HepG2 (cell line): Measurements from ENCODE around the gene HADH. TPM values are rescaled to one million over a fixed set of nuclear protein-coding genes. Genes with fewer than 3 reads are reported as not detected.

Source experiments
- ATAC-seq: fragments of 200-7000 bp; cut with Tn5 transposase; 3 replicates; pipeline ENCODE4 v1.9.1; 2020; ENCODE audit warnings: mild to moderate bottlenecking, moderate library complexity
- BruUV-seq: library from RNA; stranded (reverse); fragments of 400-500 nt; replicated peaks from 2 replicates; lab custom pipeline; 2021; lab: Mats Ljungman, UMichigan
- CTCF ChIA-PET: fragments of 300-600 bp; formaldehyde crosslinking; extraction: SDS; loops from one replicate; lab custom pipeline; 2021; ENCODE audit warnings: low total read pairs, inconsistent platforms, low intra/inter-chr PET ratio; lab: Yijun Ruan, JAX
- POLR2A ChIA-PET: fragments of 350-600 bp; sonication (Branson Sonifier 250); formaldehyde crosslinking; loops from one replicate; lab custom pipeline; 2020; ENCODE audit warnings: antibody characterized with exemption, inconsistent platforms; lab: Yijun Ruan, JAX
- DNase-seq: peaks from one replicate; pipeline ENCODE4 v3.0.0-alpha.2; 2015; ENCODE audit warnings: low spot score
- FAIRE-seq: peaks from 3 replicates; lab custom pipeline; 2011; peaks lifted over from hg19 to GRCh38; lab: Jason Lieb, UNC
- H2AFZ ChIP-seq: one replicate; pipeline ENCODE4 v1.6.1; 2011; ENCODE audit warnings: low read length, inconsistent platforms
- H3K27ac ChIP-seq: fragments of 300-600 bp; 3 replicates; pipeline ENCODE4 v1.8.0; 2011; ENCODE audit warnings: mixed run types, mild to moderate bottlenecking, mixed read lengths, low read length, inconsistent platforms; ENCODE audit not compliant: insufficient read depth; ENCODE audit errors: extremely low read length
- H3K27me3 ChIP-seq, 2 experiments: fragments of 200-600 bp in 1 of 2; 2 replicates in 1 of 2; 3 replicates in 1 of 2; pipeline versions ENCODE4 v1.6.0 to v1.8.0; 2011; ENCODE audit warnings: low read length in 2 of 2, mild to moderate bottlenecking in 2 of 2, moderate library complexity in 2 of 2, inconsistent platforms in 1 of 2; ENCODE audit not compliant: insufficient read depth in 2 of 2, control insufficient read depth in 1 of 2
- H3K36me3 ChIP-seq, 2 experiments: fragments of 200-600 bp in 1 of 2; replicated peaks in 1 of 2; 2 replicates in 1 of 2; 3 replicates in 1 of 2; pipeline versions ENCODE4 v1.5.1 to v1.8.0; 2011; ENCODE audit warnings: low read length in 2 of 2, inconsistent platforms in 1 of 2; ENCODE audit not compliant: insufficient read depth in 2 of 2, control insufficient read depth in 1 of 2
- H3K4me1 ChIP-seq: 2 replicates; pipeline ENCODE4 v1.5.1; 2012; ENCODE audit warnings: low read length, inconsistent platforms; ENCODE audit not compliant: insufficient read depth
- H3K4me2 ChIP-seq: 2 replicates; pipeline ENCODE4 v1.6.0; 2011; ENCODE audit warnings: low read depth, low read length, inconsistent platforms
- H3K4me3 ChIP-seq, 3 experiments: fragments of 200-600 bp in 1 of 3; sonication (generic), shearing (Covaris generic) in 1 of 3; replicated peaks in 1 of 3; 2 replicates each; pipeline ENCODE4 v1.5.1; 2011 to 2016; ENCODE audit warnings: low read length in 3 of 3, inconsistent platforms in 2 of 3, low read depth in 2 of 3, mild to moderate bottlenecking in 2 of 3, control low read depth in 1 of 3, mixed read lengths in 1 of 3; ENCODE audit not compliant: insufficient read depth in 1 of 3
- H3K79me2 ChIP-seq: one replicate; pipeline ENCODE4 v1.6.1; 2011; ENCODE audit warnings: low read length, inconsistent platforms; ENCODE audit not compliant: insufficient read depth
- H3K9ac ChIP-seq: 2 replicates; pipeline ENCODE4 v1.6.0; 2011; ENCODE audit warnings: mild to moderate bottlenecking, low read depth, low read length, inconsistent platforms; ENCODE audit not compliant: insufficient read depth
- H3K9me3 ChIP-seq: 2 replicates; pipeline ENCODE4 v1.5.1; 2012; ENCODE audit warnings: mild to moderate bottlenecking, low read length
- H4K20me1 ChIP-seq: 2 replicates; pipeline ENCODE4 v1.6.0; 2011; ENCODE audit warnings: inconsistent platforms, mild to moderate bottlenecking, low read length, moderate library complexity; ENCODE audit not compliant: insufficient read depth
- CEBPG ChIP-seq: IDR thresholded peaks from 2 replicates; pipeline ENCODE4 v1.6.1; 2016
- DNMT3B ChIP-seq: conservative IDR thresholded peaks from 2 replicates; pipeline ENCODE4 v1.6.1; 2016; ENCODE audit warnings: missing biosample characterization, control low read depth
- MLLT10 ChIP-seq: sonication (generic); formaldehyde crosslinking; IDR thresholded peaks from 2 replicates; pipeline ENCODE4 v1.4.0; 2020; ENCODE audit warnings: missing genetic modification reagents
- PBX2 ChIP-seq: IDR thresholded peaks from 2 replicates; pipeline ENCODE4 v1.6.1; 2016; ENCODE audit warnings: control low read depth
- PCBP1 ChIP-seq: fragments of 200-400 bp; formaldehyde crosslinking; IDR thresholded peaks from 2 replicates; pipeline ENCODE4 v1.6.1; 2017; ENCODE audit warnings: mild to moderate bottlenecking, low read depth, low read length, borderline replicate concordance
- PRDM4 ChIP-seq: sonication (generic); formaldehyde crosslinking; IDR thresholded peaks from 2 replicates; pipeline ENCODE4 v1.9.0; 2021; ENCODE audit warnings: missing genetic modification reagents, borderline replicate concordance
- SIX4 ChIP-seq: sonication (generic); formaldehyde crosslinking; IDR thresholded peaks from 2 replicates; pipeline ENCODE4 v1.4.0; 2020; ENCODE audit warnings: missing genetic modification reagents
- YY1 ChIP-seq: IDR thresholded peaks from 2 replicates; pipeline ENCODE4 v1.6.1; 2011; ENCODE audit warnings: low read length, low read depth, moderate library complexity, mild to moderate bottlenecking; ENCODE audit not compliant: insufficient read depth, insufficient replicate concordance
- ZNF101 ChIP-seq: sonication (generic); formaldehyde crosslinking; IDR thresholded peaks from 2 replicates; pipeline ENCODE4 v1.4.0; 2020; ENCODE audit warnings: mild to moderate bottlenecking, low read depth, missing genetic modification reagents, borderline replicate concordance
- ZNF20 ChIP-seq: sonication (generic); formaldehyde crosslinking; IDR thresholded peaks from 2 replicates; pipeline ENCODE4 v1.4.0; 2020; ENCODE audit warnings: mild to moderate bottlenecking, moderate library complexity, missing genetic modification reagents
- ZNF224 ChIP-seq: sonication (generic); formaldehyde crosslinking; IDR thresholded peaks from 2 replicates; pipeline ENCODE4 v1.5.0; 2020; ENCODE audit warnings: mild to moderate bottlenecking, missing genetic modification reagents
- ZNF574 ChIP-seq: sonication (generic); formaldehyde crosslinking; IDR thresholded peaks from 2 replicates; pipeline ENCODE4 v1.4.0; 2020; ENCODE audit warnings: missing genetic modification reagents
- ZNF615 ChIP-seq: sonication (generic); formaldehyde crosslinking; IDR thresholded peaks from 2 replicates; pipeline ENCODE4 v1.5.0; 2020; ENCODE audit warnings: mild to moderate bottlenecking, missing genetic modification reagents, borderline replicate concordance
- WGBS: methylation state at CpG from one replicate; pipeline ENCODE4 v1.1.6; 2017; ENCODE audit warnings: low lambda C conversion rate; 5-methylcytosine and 5-hydroxymethylcytosine counted together
- in situ Hi-C: cut with HindIII; loops from 2 replicates; pipeline ENCODE4 v1.10.0; 2017; ENCODE audit warnings: low pct_unique_long_range_greater_than_20kb; ENCODE audit not compliant: extremely low pct_ligation_motif_present
- intact Hi-C: fragments of 100-400 bp; cut with micrococcal nuclease; formaldehyde crosslinking; loops from one replicate; pipeline ENCODE4 v1.10.0; 2022; ENCODE audit not compliant: unreplicated experiment
- polyA plus RNA-seq, 8 experiments: library from polyadenylated mRNA; depleted of rRNA in 3 of 8; stranded (reverse) in 7 of 8; unstranded in 1 of 8; fragments of >200 nt; fragmentation: Illumina TruSeq in 4 of 8; extraction: Trizol in 4 of 8; gene quantifications; 2 replicates each; pipeline versions ENCODE4 v1.2.1 to v1.2.3, GENCODE V29; 2011 to 2016; ENCODE audit warnings: low read depth in 4 of 8, missing spikeins in 1 of 8, mixed read lengths in 1 of 8; ENCODE audit not compliant: insufficient read depth in 1 of 8
- total RNA-seq, 5 experiments: library from RNA; depleted of rRNA; stranded (reverse); fragments of >200 nt; fragmentation: Illumina TruSeq; extraction: Trizol; gene quantifications; 2 replicates each; pipeline ENCODE4 v1.2.3, GENCODE V29; 2016; ENCODE audit warnings: low read depth in 1 of 5

The HADH gene
- total and polyA plus RNA-seq, 2 of the 13 experiments (the other 11 are each of a cell fraction or from before 2014, with no cell fraction given) = 29.6 to 33.9 TPM

- no peak for TF ChIP-seq PRDM4 (CRISPR knock-in tag)
- no peak for TF ChIP-seq PCBP1
- no peak for TF ChIP-seq CEBPG (CRISPR knock-in tag)
- no peak for TF ChIP-seq SIX4 (CRISPR knock-in tag)
- TF ChIP-seq MLLT10 (CRISPR knock-in tag) = no peak
- TF ChIP-seq YY1 = no peak
- TF ChIP-seq DNMT3B = no peak
- TF ChIP-seq ZNF101 (CRISPR knock-in tag) = no peak
- TF ChIP-seq ZNF615 (CRISPR knock-in tag) = no peak
- no peak for TF ChIP-seq ZNF20 (CRISPR knock-in tag)
- TF ChIP-seq ZNF224 = no peak
- TF ChIP-seq, all 625 proteins: peak for 0
These were observed 81.1 kb downstream of the HADH start (continued) for GRCh38 chr4:108070775-108071174.

GRCh38 chr4:108072300-108072699, 82.6 kb downstream of the HADH start:
- no peak overlapping the region for H3K27ac ChIP-seq
- no peak for TF ChIP-seq ZNF574 (CRISPR knock-in tag)
- no peak for TF ChIP-seq PBX2 (CRISPR knock-in tag)

More at GRCh38 chr4:108072300-108072699, 82.6 kb downstream of the HADH start:
- Histone ChIP-seq H4K20me1 (no peaks in the 10 kb centered on the region), H3K9ac (no peak overlapping the region), H2AFZ (no peak overlapping the region), H3K9me3 (no peaks in the 10 kb centered on the region), H3K36me3 (no peaks in the 10 kb centered on the region), H3K4me2 (no peak overlapping the region), H3K79me2 (no peaks in the 10 kb centered on the region), H3K4me3 (no peak overlapping the region), H3K4me1 (no peaks in the 10 kb centered on the region), H3K27me3 (no peaks in the 10 kb centered on the region)
- no TSS peak for BruUV-seq
- DNase-seq = no peak
- intact Hi-C loops = no loop called here
- ATAC-seq = no peak
- ChIA-PET POLR2A (no interaction called here), CTCF (no interaction called here)
- in situ Hi-C loops = no loop called here
- WGBS = 44% methylated on average over 4 of the region's 4 CpGs
- FAIRE-seq = no peak
